Neural cell (in vitro differentiated cells): ENCODE results near the gene CLPX. TPM values are rescaled to one million over a fixed set of nuclear protein-coding genes. Genes with fewer than 3 reads are reported as not detected.
A peak's percentile ranks its signal among the peaks of the same experiment; 100 is the strongest.

Experiments used
- H2AFZ ChIP-seq: fragments of 200-600, 300-800 bp; sonication (generic), shearing (Covaris generic); 2 replicates; pipeline ENCODE4 v1.6.0; 2014; ENCODE audit warnings: low read depth, mild to moderate bottlenecking, antibody characterized with exemption, low read length, moderate library complexity
- H3F3A ChIP-seq: fragments of 200-600 bp; shearing (Covaris generic); 2 replicates; pipeline ENCODE4 v1.6.1; 2016; ENCODE audit warnings: mild to moderate bottlenecking, moderate library complexity, mixed read lengths, antibody characterized with exemption, low read length; ENCODE audit not compliant: insufficient read depth, poor library complexity, severe bottlenecking
- H3K27ac ChIP-seq: fragments of 200-600, 300-800 bp; sonication (generic), shearing (Covaris generic); 2 replicates; pipeline ENCODE4 v1.5.1; 2014; ENCODE audit warnings: mild to moderate bottlenecking, low read length, moderate library complexity
- H3K27me3 ChIP-seq: fragments of 300-800, 200-600 bp; sonication (generic), shearing (Covaris generic); 2 replicates; pipeline ENCODE4 v1.6.0; 2014; ENCODE audit warnings: mild to moderate bottlenecking, low read depth, low read length, moderate library complexity; ENCODE audit not compliant: insufficient read depth
- H3K36me3 ChIP-seq: fragments of 300-800, 200-600 bp; sonication (generic), shearing (Covaris generic); 2 replicates; pipeline ENCODE4 v1.5.1; 2014; ENCODE audit warnings: mild to moderate bottlenecking, antibody characterized with exemption, low read length, moderate library complexity; ENCODE audit not compliant: insufficient read depth
- H3K4me2 ChIP-seq: fragments of 300-800, 200-600 bp; sonication (generic), shearing (Covaris generic); 2 replicates; pipeline ENCODE4 v1.6.0; 2014; ENCODE audit warnings: mild to moderate bottlenecking, low read length
- H3K4me3 ChIP-seq: fragments of 300-800, 200-600 bp; sonication (generic), shearing (Covaris generic); 2 replicates; pipeline ENCODE4 v1.5.1; 2014; ENCODE audit warnings: mild to moderate bottlenecking, low read length, moderate library complexity
- H3K79me2 ChIP-seq: fragments of 200-600 bp; shearing (Covaris generic); replicated peaks from 2 replicates; pipeline ENCODE4 v1.6.0; 2014; ENCODE audit warnings: mild to moderate bottlenecking, low read length, moderate library complexity; ENCODE audit not compliant: insufficient read depth
- H3K9ac ChIP-seq: fragments of 300-800, 200-600 bp; sonication (generic), shearing (Covaris generic); 2 replicates; pipeline ENCODE4 v1.6.1; 2016; ENCODE audit warnings: mild to moderate bottlenecking, low read length, mixed read lengths
- H3K9me2 ChIP-seq: fragments of 200-600 bp; shearing (Covaris generic); 2 replicates; pipeline ENCODE4 v1.6.1; 2016; ENCODE audit warnings: mild to moderate bottlenecking, low read length, mixed read lengths; ENCODE audit not compliant: insufficient read depth
- H3K9me3 ChIP-seq: fragments of 200-600, 300-800 bp; sonication (generic), shearing (Covaris generic); 2 replicates; pipeline ENCODE4 v1.6.1; 2016; ENCODE audit warnings: mild to moderate bottlenecking, mixed run types, low read length, moderate library complexity, mixed read lengths
- H4K20me1 ChIP-seq: fragments of 200-600 bp; shearing (Covaris generic); 2 replicates; pipeline ENCODE4 v1.6.1; 2016; ENCODE audit warnings: mild to moderate bottlenecking, mixed run types; ENCODE audit not compliant: insufficient read depth
- EP300 ChIP-seq: fragments of 450-650 bp; conservative IDR thresholded peaks from 2 replicates; pipeline ENCODE4 v1.6.1; 2014; ENCODE audit warnings: antibody characterized with exemption, mild to moderate bottlenecking, moderate library complexity; ENCODE audit not compliant: poor library complexity, severe bottlenecking
- EZH2 ChIP-seq: fragments of 200-600, 300-800 bp; shearing (Covaris generic), sonication (generic); IDR thresholded peaks from 2 replicates; pipeline ENCODE4 v1.6.1; 2014; ENCODE audit warnings: antibody characterized with exemption, low read length, borderline replicate concordance, mild to moderate bottlenecking; ENCODE audit not compliant: insufficient read depth, poor library complexity, severe bottlenecking
- MXI1 ChIP-seq: fragments of 450-650 bp; conservative IDR thresholded peaks from 2 replicates; pipeline ENCODE4 v1.6.1; 2014; ENCODE audit warnings: antibody characterized with exemption, mild to moderate bottlenecking; ENCODE audit not compliant: poor library complexity, severe bottlenecking
- POLR2AphosphoS5 ChIP-seq: IDR thresholded peaks from 2 replicates; pipeline ENCODE4 v1.6.1; 2012
- RAD21 ChIP-seq: fragments of 450-650 bp; conservative IDR thresholded peaks from 2 replicates; pipeline ENCODE4 v1.6.1; 2014; ENCODE audit warnings: antibody characterized with exemption, mild to moderate bottlenecking, moderate library complexity
- SMC3 ChIP-seq: fragments of 450-650 bp; conservative IDR thresholded peaks from 2 replicates; pipeline ENCODE4 v1.6.1; 2014; ENCODE audit warnings: antibody characterized with exemption, mild to moderate bottlenecking, moderate library complexity; ENCODE audit not compliant: poor library complexity
- TAF1 ChIP-seq: IDR thresholded peaks from 2 replicates; pipeline ENCODE4 v1.6.1; 2012; ENCODE audit warnings: low read depth
- polyA minus RNA-seq: library from RNA; depleted of rRNA, polyadenylated mRNA; stranded (reverse); fragments of >200 nt; gene quantifications from 2 replicates; pipeline ENCODE4 v1.2.3, GENCODE V29; 2014
- polyA plus RNA-seq: library from polyadenylated mRNA; depleted of rRNA; stranded (reverse); fragments of >200 nt; gene quantifications from 2 replicates; pipeline ENCODE4 v1.2.3, GENCODE V29; 2014
- TF ChIP-seq, protein P1 (sequence below): IDR thresholded peaks from 2 replicates; pipeline ENCODE4 v1.6.1; 2012; ENCODE audit warnings: borderline replicate concordance
- TF ChIP-seq, protein P2 (sequence below): fragments of 450-650 bp; IDR thresholded peaks from 2 replicates; pipeline ENCODE4 v1.5.1; 2014; ENCODE audit warnings: antibody characterized with exemption, mild to moderate bottlenecking, moderate library complexity; ENCODE audit not compliant: poor library complexity, severe bottlenecking

The CLPX gene
- polyA plus RNA-seq (44.9 and 51.3 TPM in 2 replicates), polyA minus RNA-seq (53.3 and 75.6 TPM in 2 replicates)

DNA sequence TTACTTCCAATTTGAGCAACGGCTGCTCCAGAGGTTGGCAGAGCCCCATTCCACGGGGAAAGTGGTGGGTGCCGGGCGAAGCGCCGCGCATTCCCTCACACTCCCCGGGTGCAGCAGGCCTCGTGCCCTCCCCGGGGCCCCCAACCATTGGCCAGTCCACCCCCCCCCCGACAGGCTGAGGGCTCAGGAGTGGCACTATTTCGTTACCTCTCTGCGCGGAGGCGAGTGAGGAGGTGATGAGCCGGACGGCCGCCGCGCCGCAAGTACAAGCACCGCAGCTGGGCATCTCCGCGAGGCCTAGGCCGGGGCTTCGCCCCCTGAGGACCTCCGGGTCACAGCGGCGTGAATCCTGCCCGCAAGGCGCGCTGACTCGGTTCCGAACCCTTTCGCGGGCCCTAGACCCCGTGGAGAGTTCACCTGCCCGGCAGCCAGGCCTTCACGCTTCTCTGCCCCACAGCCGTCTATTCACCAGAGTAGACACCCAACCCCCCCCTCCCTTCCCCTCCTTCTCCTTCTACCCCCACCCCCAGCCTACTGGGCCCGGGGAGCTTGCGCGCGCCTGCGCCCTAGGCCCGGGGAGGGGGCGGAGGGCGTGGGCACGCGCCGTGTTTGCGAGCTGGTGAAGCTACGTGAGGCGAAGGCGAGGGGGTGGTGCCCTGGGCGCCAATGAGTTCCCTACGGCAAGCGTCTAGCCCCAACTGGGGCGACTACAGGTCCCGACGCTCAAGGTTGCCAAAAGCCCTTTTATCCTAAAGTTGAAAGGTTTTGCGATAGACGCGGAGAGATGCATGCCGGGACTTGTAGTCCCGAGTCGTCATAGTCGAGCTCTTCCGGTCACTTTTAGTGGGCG is at the start of gene CLPX:
TSS of gene CLPX (minus strand) at position 475 of the 850 bp plus-strand sequence. CDS start at position 286, 189 bp downstream.
- Histone ChIP-seq H3K4me2 (peak within 1 kb of the TSS; percentile 95), H3K9me2 (no peaks in the 10 kb centered on the region), H3K4me3 (peak within 1 kb of the TSS; percentile 88), H3K27ac (peak within 1 kb of the TSS; percentile 88), H2AFZ (peak within 1 kb of the TSS; percentile 56), H3K27me3 (no peaks in the 10 kb centered on the region), H4K20me1 (no peaks in the 10 kb centered on the region), H3F3A (no peaks in the 10 kb centered on the region), H3K36me3 (peaks cover 2% of the 10 kb centered on the region), H3K9ac (peak within 1 kb of the TSS; percentile 93), H3K79me2 (peaks cover 40% of the 10 kb centered on the region), H3K9me3 (no peaks in the 10 kb centered on the region)
- TF ChIP-seq EP300, result peak; percentile 46
- peak; percentile 36 for TF ChIP-seq SMC3
- TF ChIP-seq, protein P1, sequence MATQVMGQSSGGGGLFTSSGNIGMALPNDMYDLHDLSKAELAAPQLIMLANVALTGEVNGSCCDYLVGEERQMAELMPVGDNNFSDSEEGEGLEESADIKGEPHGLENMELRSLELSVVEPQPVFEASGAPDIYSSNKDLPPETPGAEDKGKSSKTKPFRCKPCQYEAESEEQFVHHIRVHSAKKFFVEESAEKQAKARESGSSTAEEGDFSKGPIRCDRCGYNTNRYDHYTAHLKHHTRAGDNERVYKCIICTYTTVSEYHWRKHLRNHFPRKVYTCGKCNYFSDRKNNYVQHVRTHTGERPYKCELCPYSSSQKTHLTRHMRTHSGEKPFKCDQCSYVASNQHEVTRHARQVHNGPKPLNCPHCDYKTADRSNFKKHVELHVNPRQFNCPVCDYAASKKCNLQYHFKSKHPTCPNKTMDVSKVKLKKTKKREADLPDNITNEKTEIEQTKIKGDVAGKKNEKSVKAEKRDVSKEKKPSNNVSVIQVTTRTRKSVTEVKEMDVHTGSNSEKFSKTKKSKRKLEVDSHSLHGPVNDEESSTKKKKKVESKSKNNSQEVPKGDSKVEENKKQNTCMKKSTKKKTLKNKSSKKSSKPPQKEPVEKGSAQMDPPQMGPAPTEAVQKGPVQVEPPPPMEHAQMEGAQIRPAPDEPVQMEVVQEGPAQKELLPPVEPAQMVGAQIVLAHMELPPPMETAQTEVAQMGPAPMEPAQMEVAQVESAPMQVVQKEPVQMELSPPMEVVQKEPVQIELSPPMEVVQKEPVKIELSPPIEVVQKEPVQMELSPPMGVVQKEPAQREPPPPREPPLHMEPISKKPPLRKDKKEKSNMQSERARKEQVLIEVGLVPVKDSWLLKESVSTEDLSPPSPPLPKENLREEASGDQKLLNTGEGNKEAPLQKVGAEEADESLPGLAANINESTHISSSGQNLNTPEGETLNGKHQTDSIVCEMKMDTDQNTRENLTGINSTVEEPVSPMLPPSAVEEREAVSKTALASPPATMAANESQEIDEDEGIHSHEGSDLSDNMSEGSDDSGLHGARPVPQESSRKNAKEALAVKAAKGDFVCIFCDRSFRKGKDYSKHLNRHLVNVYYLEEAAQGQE, result peak; percentile 43
- TF ChIP-seq TAF1, result peak; percentile 54
- TF ChIP-seq EZH2, result no peak
- TF ChIP-seq, protein P2, sequence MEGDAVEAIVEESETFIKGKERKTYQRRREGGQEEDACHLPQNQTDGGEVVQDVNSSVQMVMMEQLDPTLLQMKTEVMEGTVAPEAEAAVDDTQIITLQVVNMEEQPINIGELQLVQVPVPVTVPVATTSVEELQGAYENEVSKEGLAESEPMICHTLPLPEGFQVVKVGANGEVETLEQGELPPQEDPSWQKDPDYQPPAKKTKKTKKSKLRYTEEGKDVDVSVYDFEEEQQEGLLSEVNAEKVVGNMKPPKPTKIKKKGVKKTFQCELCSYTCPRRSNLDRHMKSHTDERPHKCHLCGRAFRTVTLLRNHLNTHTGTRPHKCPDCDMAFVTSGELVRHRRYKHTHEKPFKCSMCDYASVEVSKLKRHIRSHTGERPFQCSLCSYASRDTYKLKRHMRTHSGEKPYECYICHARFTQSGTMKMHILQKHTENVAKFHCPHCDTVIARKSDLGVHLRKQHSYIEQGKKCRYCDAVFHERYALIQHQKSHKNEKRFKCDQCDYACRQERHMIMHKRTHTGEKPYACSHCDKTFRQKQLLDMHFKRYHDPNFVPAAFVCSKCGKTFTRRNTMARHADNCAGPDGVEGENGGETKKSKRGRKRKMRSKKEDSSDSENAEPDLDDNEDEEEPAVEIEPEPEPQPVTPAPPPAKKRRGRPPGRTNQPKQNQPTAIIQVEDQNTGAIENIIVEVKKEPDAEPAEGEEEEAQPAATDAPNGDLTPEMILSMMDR, result no peak
- peak; percentile 64 for TF ChIP-seq POLR2AphosphoS5
- peak; percentile 61 for TF ChIP-seq MXI1
- no peak for TF ChIP-seq RAD21

DNA sequence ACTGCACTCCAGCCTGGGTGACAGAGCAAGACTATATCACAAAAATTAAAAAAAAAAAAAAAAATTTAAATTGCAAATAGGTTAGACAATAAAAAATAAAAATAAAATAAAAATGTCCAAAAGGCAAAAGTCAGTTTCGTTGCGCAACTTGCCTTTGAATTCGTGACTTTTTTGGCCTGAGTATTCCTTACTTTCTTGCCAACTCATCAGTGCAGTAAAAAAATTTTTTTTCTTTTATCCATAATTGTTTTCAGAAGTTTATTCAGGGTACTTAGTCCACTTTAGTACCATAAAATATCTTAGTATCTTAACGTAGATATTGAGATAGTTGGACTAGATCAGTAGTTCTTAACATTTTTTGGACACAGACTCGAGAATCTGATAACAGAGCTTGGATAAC is 48.6 kb upstream of the CLPX start:
- no peaks in the 10 kb centered on the region for H3K9me3 ChIP-seq
- no peaks in the 10 kb centered on the region for H3K79me2 ChIP-seq
- no peak overlapping the region for H3K4me2 ChIP-seq
- H3F3A ChIP-seq, result no peaks in the 10 kb centered on the region
- H3K4me3 ChIP-seq, result no peak overlapping the region
- H3K27me3 ChIP-seq, result no peaks in the 10 kb centered on the region
- H2AFZ ChIP-seq, result no peak overlapping the region
- H3K27ac ChIP-seq, result no peak overlapping the region
- H3K9me2 ChIP-seq, result no peaks in the 10 kb centered on the region
- H3K9ac ChIP-seq, result no peak overlapping the region
- TF ChIP-seq RAD21 (no peak), EZH2 (no peak)
- H4K20me1 ChIP-seq, result no peaks in the 10 kb centered on the region
- no peaks in the 10 kb centered on the region for H3K36me3 ChIP-seq
